SK-N-SH treated with all-trans-retinoic acid at 6 μM for 48 hours (cell line): ENCODE data around the gene BRPF1.

Experiments
- ATAC-seq: fragments of 200-7000 bp; cut with Tn5 transposase; 3 replicates; pipeline ENCODE4 v1.9.1; 2020; ENCODE audit warnings: mild to moderate bottlenecking, moderate library complexity
- ARNTL ChIP-seq: fragments of 450-650 bp; formaldehyde crosslinking; IDR thresholded peaks from 2 replicates; pipeline ENCODE4 v1.5.0; 2020; ENCODE audit warnings: low read depth, mild to moderate bottlenecking, moderate library complexity, borderline replicate concordance
- BACH2 ChIP-seq: fragments of 250-450 bp; sonication (Bioruptor Pico); IDR thresholded peaks from 2 replicates; pipeline ENCODE4 v1.9.0; 2021; ENCODE audit warnings: mild to moderate bottlenecking, borderline replicate concordance
- CREB5 ChIP-seq: fragments of 250-450 bp; sonication (Bioruptor Pico); IDR thresholded peaks from 2 replicates; pipeline ENCODE4 v1.5.1; 2020; ENCODE audit warnings: low read depth, mild to moderate bottlenecking, moderate library complexity
- CSDC2 ChIP-seq: fragments of 250-450 bp; sonication (Bioruptor Pico); IDR thresholded peaks from 2 replicates; pipeline ENCODE4 v1.5.0; 2020; ENCODE audit warnings: mild to moderate bottlenecking, moderate library complexity
- CSRNP3 ChIP-seq: fragments of 250-450 bp; sonication (Bioruptor Pico); IDR thresholded peaks from 2 replicates; pipeline ENCODE4 v1.5.1; 2021; ENCODE audit warnings: mild to moderate bottlenecking, moderate library complexity
- ESRRG ChIP-seq: fragments of 250-450 bp; sonication (Bioruptor Pico); IDR thresholded peaks from 2 replicates; pipeline ENCODE4 v1.6.1; 2021; ENCODE audit warnings: mild to moderate bottlenecking
- GLIS3 ChIP-seq: fragments of 250-450 bp; sonication (Bioruptor Pico); IDR thresholded peaks from 2 replicates; pipeline ENCODE4 v1.5.0; 2020; ENCODE audit warnings: mild to moderate bottlenecking, moderate library complexity
- ISL1 ChIP-seq: fragments of 250-450 bp; sonication (Bioruptor Pico); IDR thresholded peaks from 2 replicates; pipeline ENCODE4 v2.1.2; 2022; ENCODE audit warnings: mild to moderate bottlenecking, moderate library complexity
- OSR1 ChIP-seq: fragments of 250-450 bp; sonication (Bioruptor Pico); IDR thresholded peaks from 2 replicates; pipeline ENCODE4 v1.8.0; 2022; ENCODE audit warnings: moderate library complexity, mild to moderate bottlenecking, inconsistent platforms
- PATZ1 ChIP-seq: fragments of 250-450 bp; sonication (Bioruptor Pico); IDR thresholded peaks from 2 replicates; pipeline ENCODE4 v1.8.0; 2020; ENCODE audit warnings: mild to moderate bottlenecking, moderate library complexity, borderline replicate concordance
- POU6F1 ChIP-seq: fragments of 250-450 bp; sonication (Bioruptor Pico); IDR thresholded peaks from 2 replicates; pipeline ENCODE4 v1.8.0; 2021; ENCODE audit warnings: low read depth, mild to moderate bottlenecking, moderate library complexity, borderline replicate concordance
- PPARA ChIP-seq: fragments of 250-450 bp; sonication (Bioruptor Pico); IDR thresholded peaks from 2 replicates; pipeline ENCODE4 v1.5.0; 2020; ENCODE audit warnings: mild to moderate bottlenecking, borderline replicate concordance
- SNAI2 ChIP-seq: fragments of 250-450 bp; sonication (Bioruptor Pico); IDR thresholded peaks from 2 replicates; pipeline ENCODE4 v1.5.0; 2020; ENCODE audit warnings: mild to moderate bottlenecking, moderate library complexity
- TCF4 ChIP-seq: fragments of 250-450 bp; sonication (Bioruptor Pico); IDR thresholded peaks from 2 replicates; pipeline ENCODE4 v1.8.0; 2021; ENCODE audit warnings: mild to moderate bottlenecking, moderate library complexity, borderline replicate concordance
- TOX ChIP-seq: fragments of 250-450 bp; sonication (Bioruptor Pico); IDR thresholded peaks from 2 replicates; pipeline ENCODE4 v1.8.0; 2021; ENCODE audit warnings: mild to moderate bottlenecking, moderate library complexity, borderline replicate concordance
- TSHZ2 ChIP-seq: fragments of 250-450 bp; sonication (Bioruptor Pico); IDR thresholded peaks from 2 replicates; pipeline ENCODE4 v1.5.0; 2020; ENCODE audit warnings: mild to moderate bottlenecking, moderate library complexity
- ZC3H10 ChIP-seq: fragments of 250-450 bp; sonication (Bioruptor Pico); IDR thresholded peaks from 2 replicates; pipeline ENCODE4 v1.5.1; 2021; ENCODE audit warnings: mild to moderate bottlenecking, moderate library complexity
- ZFP3 ChIP-seq: fragments of 250-450 bp; sonication (Bioruptor Pico); IDR thresholded peaks from 2 replicates; pipeline ENCODE4 v1.5.0; 2020; ENCODE audit warnings: mild to moderate bottlenecking, moderate library complexity
- ZFP30 ChIP-seq: fragments of 450-650 bp; formaldehyde crosslinking; IDR thresholded peaks from 2 replicates; pipeline ENCODE4 v1.5.0; 2022; ENCODE audit warnings: mild to moderate bottlenecking, moderate library complexity
- ZNF565 ChIP-seq: fragments of 450-650 bp; formaldehyde crosslinking; conservative IDR thresholded peaks from 2 replicates; pipeline ENCODE4 v1.5.0; 2020; ENCODE audit warnings: low read depth, mild to moderate bottlenecking, moderate library complexity
- ZNF70 ChIP-seq: fragments of 450-650 bp; formaldehyde crosslinking; IDR thresholded peaks from 2 replicates; pipeline ENCODE4 v1.5.0; 2020; ENCODE audit warnings: mild to moderate bottlenecking, moderate library complexity

Gene BRPF1

GRCh38 chr3:9732740-9733115, 1.2 kb downstream of the BRPF1 start:
- TF ChIP-seq OSR1 (CRISPR knock-in tag) (no peak), CSRNP3 (no peak), CREB5 (CRISPR knock-in tag) (no peak), GLIS3 (CRISPR knock-in tag) (no peak), ZNF565 (CRISPR knock-in tag) (no peak), POU6F1 (CRISPR knock-in tag) (no peak), BACH2 (CRISPR knock-in tag) (no peak), PATZ1 (CRISPR knock-in tag) (no peak), TSHZ2 (CRISPR knock-in tag) (no peak), TOX (CRISPR knock-in tag) (no peak), PPARA (CRISPR knock-in tag) (no peak), ARNTL (CRISPR knock-in tag) (no peak), ZNF70 (CRISPR knock-in tag) (no peak), TCF4 (no peak), ZFP3 (CRISPR knock-in tag) (no peak)
- no peak for ATAC-seq

- ATAC-seq, result no peak
- TF ChIP-seq ZC3H10 (CRISPR knock-in tag), result no peak
These were observed 5.3 kb downstream of the BRPF1 start for GRCh38 chr3:9736831-9737230.

GRCh38 chr3:9739181-9739580, 7.6 kb downstream of the BRPF1 start:
- ATAC-seq, result no peak
- TF ChIP-seq ZNF70 (CRISPR knock-in tag) (no peak), ESRRG (CRISPR knock-in tag) (no peak), PATZ1 (CRISPR knock-in tag) (no peak), ZFP30 (CRISPR knock-in tag) (no peak), CREB5 (CRISPR knock-in tag) (no peak), BACH2 (CRISPR knock-in tag) (no peak), TCF4 (no peak), TSHZ2 (CRISPR knock-in tag) (no peak), ZC3H10 (CRISPR knock-in tag) (no peak), GLIS3 (CRISPR knock-in tag) (no peak), SNAI2 (no peak), CSDC2 (no peak), ISL1 (no peak), ZNF565 (CRISPR knock-in tag) (no peak)
